H9 (cell line): ENCODE data around the gene PDYN. TPM values are rescaled to one million over a fixed set of nuclear protein-coding genes. Genes with fewer than 3 reads are reported as not detected.

ENCODE experiments used
- DNase-seq: peaks from one replicate; pipeline ENCODE4 v3.0.0-alpha.2; 2017
- H2AFZ ChIP-seq: one replicate; pipeline ENCODE4 v1.6.1; 2013; ENCODE audit warnings: mild to moderate bottlenecking, low read length, control low read depth, moderate library complexity
- H2AK5ac ChIP-seq: 2 replicates; pipeline ENCODE4 v1.6.1; 2013; ENCODE audit warnings: low read length, control low read depth, mixed read lengths; ENCODE audit not compliant: insufficient read length
- H2BK120ac ChIP-seq: one replicate; pipeline ENCODE4 v1.6.1; 2013; ENCODE audit warnings: low read depth, mild to moderate bottlenecking, low read length, control low read depth, inconsistent platforms; ENCODE audit not compliant: poor library complexity, severe bottlenecking
- H2BK12ac ChIP-seq: 2 replicates; pipeline ENCODE4 v1.6.1; 2013; ENCODE audit warnings: low read length, control low read depth, mixed read lengths, low read depth; ENCODE audit not compliant: insufficient read length
- H2BK15ac ChIP-seq: 2 replicates; pipeline ENCODE4 v1.6.1; 2013; ENCODE audit warnings: low read depth, low read length, control low read depth
- H2BK20ac ChIP-seq: one replicate; pipeline ENCODE4 v1.6.1; 2013; ENCODE audit warnings: low read depth, mild to moderate bottlenecking, low read length, control low read depth, inconsistent platforms; ENCODE audit not compliant: poor library complexity, severe bottlenecking
- H2BK5ac ChIP-seq: 2 replicates; pipeline ENCODE4 v1.6.1; 2013; ENCODE audit warnings: low read length, control low read depth, mixed read lengths; ENCODE audit not compliant: insufficient read length
- H3K14ac ChIP-seq: 2 replicates; pipeline ENCODE4 v1.6.1; 2013; ENCODE audit warnings: low read length, control low read depth; ENCODE audit not compliant: insufficient read depth
- H3K18ac ChIP-seq: 2 replicates; pipeline ENCODE4 v1.6.1; 2013; ENCODE audit warnings: low read depth, mild to moderate bottlenecking, mixed read lengths, low read length, control low read depth; ENCODE audit not compliant: insufficient read length
- H3K23ac ChIP-seq: 2 replicates; pipeline ENCODE4 v1.6.1; 2013; ENCODE audit warnings: low read length, control low read depth, mixed read lengths, low read depth; ENCODE audit not compliant: insufficient read length
- H3K23me2 ChIP-seq: 2 replicates; pipeline ENCODE4 v1.6.1; 2013; ENCODE audit warnings: low read depth, mild to moderate bottlenecking, mixed read lengths, low read length, control low read depth; ENCODE audit not compliant: insufficient read length, poor library complexity, severe bottlenecking
- H3K27ac ChIP-seq: 2 replicates; pipeline ENCODE4 v1.5.1; 2013; ENCODE audit warnings: low read length, control low read depth, mixed read lengths, low read depth; ENCODE audit not compliant: insufficient read length
- H3K27me3 ChIP-seq: 2 replicates; pipeline ENCODE4 v1.6.1; 2013; ENCODE audit warnings: low read length, control low read depth, inconsistent platforms; ENCODE audit not compliant: insufficient read depth
- H3K4ac ChIP-seq: 2 replicates; pipeline ENCODE4 v1.6.1; 2013; ENCODE audit warnings: low read depth, mild to moderate bottlenecking, control low read depth, inconsistent platforms, low read length, moderate library complexity
- H3K4me1 ChIP-seq: 2 replicates; pipeline ENCODE4 v1.6.1; 2013; ENCODE audit warnings: low read length, control low read depth, inconsistent platforms; ENCODE audit not compliant: insufficient read depth
- H3K4me2 ChIP-seq: 2 replicates; pipeline ENCODE4 v1.6.1; 2013; ENCODE audit warnings: low read length, control low read depth, mixed read lengths; ENCODE audit not compliant: insufficient read length, insufficient read depth
- H3K56ac ChIP-seq: 2 replicates; pipeline ENCODE4 v1.6.1; 2013; ENCODE audit warnings: low read depth, mild to moderate bottlenecking, mixed read lengths, low read length, control low read depth; ENCODE audit not compliant: insufficient read length
- H3K79me1 ChIP-seq: 2 replicates; pipeline ENCODE4 v1.6.1; 2013; ENCODE audit warnings: low read depth, mild to moderate bottlenecking, moderate library complexity, low read length, control low read depth, inconsistent platforms; ENCODE audit not compliant: insufficient read depth, poor library complexity, severe bottlenecking
- H3K79me2 ChIP-seq: 2 replicates; pipeline ENCODE4 v1.6.1; 2013; ENCODE audit warnings: low read length, control low read depth, inconsistent platforms; ENCODE audit not compliant: insufficient read depth
- H3K9ac ChIP-seq: 2 replicates; pipeline ENCODE4 v1.6.1; 2013; ENCODE audit warnings: low read length, control low read depth, mixed read lengths; ENCODE audit not compliant: insufficient read length; ENCODE audit errors: extremely low read depth
- H3K9me3 ChIP-seq: one replicate; pipeline ENCODE4 v1.6.1; 2013; ENCODE audit warnings: low read depth, low read length, inconsistent platforms; ENCODE audit not compliant: control insufficient read depth
- H3T11ph ChIP-seq: one replicate; pipeline ENCODE4 v1.6.1; 2013; ENCODE audit warnings: mild to moderate bottlenecking, low read length, control low read depth, inconsistent platforms
- H4K20me1 ChIP-seq: one replicate; pipeline ENCODE4 v1.6.1; 2013; ENCODE audit not compliant: control insufficient read depth, insufficient read length, insufficient read depth
- H4K5ac ChIP-seq: 2 replicates; pipeline ENCODE4 v1.6.1; 2013; ENCODE audit warnings: low read depth, mild to moderate bottlenecking, mixed read lengths, low read length, control low read depth; ENCODE audit not compliant: insufficient read length
- H4K8ac ChIP-seq: replicated peaks from 2 replicates; pipeline ENCODE4 v1.6.1; 2013; ENCODE audit warnings: low read length, control low read depth, mixed read lengths, low read depth; ENCODE audit not compliant: insufficient read length
- H4K91ac ChIP-seq: 2 replicates; pipeline ENCODE4 v1.6.1; 2013; ENCODE audit warnings: low read depth, mild to moderate bottlenecking, moderate library complexity, mixed read lengths, low read length, control low read depth; ENCODE audit not compliant: insufficient read length
- H3K27ac Mint-ChIP-seq, 3 experiments: 2 replicates in 2 of 3; 3 replicates in 1 of 3; pipeline ENCODE4 v1.8.0; 2020 to 2021; ENCODE audit warnings: mixed read lengths in 3 of 3, mild to moderate bottlenecking in 1 of 3, moderate library complexity in 1 of 3
- H3K27me3 Mint-ChIP-seq: 2 replicates; pipeline ENCODE4 v1.8.0; 2021; ENCODE audit warnings: low read depth, mild to moderate bottlenecking, moderate library complexity, mixed read lengths
- H3K36me3 Mint-ChIP-seq, 3 experiments: 2 replicates in 2 of 3; 3 replicates in 1 of 3; pipeline ENCODE4 v1.8.0; 2020 to 2021; ENCODE audit warnings: low read depth in 3 of 3, mixed read lengths in 3 of 3; ENCODE audit not compliant: insufficient read depth in 1 of 3
- H3K4me1 Mint-ChIP-seq, 2 experiments: 2 replicates each; pipeline ENCODE4 v1.8.0; 2020; ENCODE audit warnings: mixed read lengths in 2 of 2
- H3K4me3 Mint-ChIP-seq, 2 experiments: 2 replicates in 1 of 2; 3 replicates in 1 of 2; pipeline ENCODE4 v1.8.0; 2020 to 2021; ENCODE audit warnings: mild to moderate bottlenecking in 2 of 2, mixed read lengths in 2 of 2, moderate library complexity in 1 of 2
- H3K9me3 Mint-ChIP-seq, 2 experiments: 2 replicates in 1 of 2; 3 replicates in 1 of 2; pipeline ENCODE4 v1.8.0; 2020; ENCODE audit warnings: mild to moderate bottlenecking in 2 of 2, mixed read lengths in 2 of 2, moderate library complexity in 1 of 2
- CTCF ChIP-seq: fragments of 200-600 bp; sonication (generic); conservative IDR thresholded peaks from 3 replicates; pipeline ENCODE4 v1.8.0; 2021; ENCODE audit warnings: antibody characterized with exemption, mild to moderate bottlenecking
- WGBS: extraction: QIAGEN DNeasy Blood & Tissue Kit; methylation state at CpG from one replicate; pipeline ENCODE4 v1.1.7; 2013; ENCODE audit warnings: missing lambda C conversion rate, low lambda C conversion rate, mixed read lengths; ENCODE audit not compliant: insufficient read length; ENCODE audit errors: extremely low coverage; 5-methylcytosine and 5-hydroxymethylcytosine counted together
- total RNA-seq: library from RNA; stranded (reverse); gene quantifications from 2 replicates; pipeline ENCODE4 v1.2.1, GENCODE V29; 2021

PDYN gene
- total RNA-seq, 1 experiment from 2014 or later, result 0.63 TPM

DNA sequence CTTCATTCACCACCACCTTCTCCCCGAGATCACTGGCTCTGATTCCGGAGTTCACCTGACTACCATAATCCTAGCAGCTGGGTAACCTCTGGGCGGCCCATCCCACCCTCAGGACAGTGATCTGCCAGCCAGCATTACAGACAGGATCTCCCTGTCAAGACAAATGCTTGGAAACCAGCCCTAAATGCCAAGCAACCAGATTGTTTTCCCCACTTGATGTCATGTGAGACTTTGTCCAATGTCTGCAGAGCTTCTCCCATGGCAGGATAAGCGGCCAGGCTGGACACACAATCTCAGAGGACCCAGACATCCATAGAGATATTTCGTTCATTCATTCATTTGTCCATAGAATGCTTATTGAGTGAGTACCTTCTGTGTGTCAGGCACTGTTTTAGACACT, 32.5 kb downstream of the PDYN start:
- no peak overlapping the region for H2BK120ac ChIP-seq
- no peak for DNase-seq
- H3K56ac ChIP-seq, result no peak overlapping the region
- no peak overlapping the region; a peak in 1 of 7 replicates for H3K27ac Mint-ChIP-seq
- H4K5ac ChIP-seq, result no peak overlapping the region
- peaks cover 3% of the 10 kb centered on the region for H3K23me2 ChIP-seq
- no peaks in the 10 kb centered on the region for H3K79me1 ChIP-seq
- peaks cover 0 to 2% of the 10 kb centered on the region in 2 experiments; a peak in 2 of 5 replicates for H3K9me3 Mint-ChIP-seq
- H3K36me3 Mint-ChIP-seq, result no peaks in the 10 kb centered on the region
- H2BK12ac ChIP-seq, result no peak overlapping the region
- no peak overlapping the region for H2BK5ac ChIP-seq
- WGBS, result no CpG with 5 or more reads among the region's 5 CpGs
- peaks cover 43 to 55% of the 10 kb centered on the region in 2 experiments for H3K4me1 Mint-ChIP-seq
- no peak overlapping the region for H3K14ac ChIP-seq
- TF ChIP-seq CTCF, result no peak
- H3K79me2 ChIP-seq, result no peaks in the 10 kb centered on the region
- H3K9me3 ChIP-seq, result no peaks in the 10 kb centered on the region
- no peak overlapping the region for H3K18ac ChIP-seq
- no peak overlapping the region for H3T11ph ChIP-seq
- no peak overlapping the region for H2BK20ac ChIP-seq
- peaks cover 23% of the 10 kb centered on the region for H3K27me3 Mint-ChIP-seq
- H3K9ac ChIP-seq, result no peak overlapping the region
- H3K4me2 ChIP-seq, result no peak overlapping the region
- H2BK15ac ChIP-seq, result no peak overlapping the region
- H4K8ac ChIP-seq, result no peak overlapping the region
- no peak overlapping the region for H3K27ac ChIP-seq
- no peak overlapping the region for H2AFZ ChIP-seq
- H3K27me3 ChIP-seq, result no peaks in the 10 kb centered on the region
- H4K91ac ChIP-seq, result no peak overlapping the region
- H3K23ac ChIP-seq, result peak overlapping the region; percentile 73
- peaks cover 5% of the 10 kb centered on the region; the same call in 1 of the 2 replicates for H3K4me1 ChIP-seq
- no peak overlapping the region for H3K4ac ChIP-seq
- H2AK5ac ChIP-seq, result no peak overlapping the region
- no peaks in the 10 kb centered on the region for H4K20me1 ChIP-seq
- no peak overlapping the region for H3K4me3 Mint-ChIP-seq
